Frontal cortex (tissue), 4 donors: ENCODE results near the gene SIGLEC14. TPM values are rescaled to one million over a fixed set of nuclear protein-coding genes. Genes with fewer than 3 reads are reported as not detected.
"Not testable (repeated sequence)": the region's sequence is repeated elsewhere in the genome, so short reads cannot be mapped to it uniquely, and the experiment has no call there.

Experiments used
- DNase-seq, 2 donors: peaks; one replicate each; pipeline ENCODE4 v3.0.0; 2012; ENCODE audit warnings: low spot score in 2 of 2
- FAIRE-seq: peaks from 2 replicates; lab custom pipeline; 2012; peaks lifted over from hg19 to GRCh38; lab: Jason Lieb, UNC
- total RNA-seq: library from RNA; depleted of rRNA; stranded (reverse); fragments of >200 nt; gene quantifications from one replicate; pipeline ENCODE4 v1.2.3, GENCODE V29; 2014
- donor health status: control.
- donor health status: control.
- donor health status: control.

SIGLEC14 gene
- total RNA-seq, result 0.41 TPM

GRCh38 chr19:51646730-51647129 lies at the start of gene SIGLEC14:
SIGLEC14 (minus strand) TSS chr19:51646825; CDS start chr19:51646759, 66 bp downstream.
- DNase-seq, FAIRE-seq: not testable (repeated sequence)

DNA sequence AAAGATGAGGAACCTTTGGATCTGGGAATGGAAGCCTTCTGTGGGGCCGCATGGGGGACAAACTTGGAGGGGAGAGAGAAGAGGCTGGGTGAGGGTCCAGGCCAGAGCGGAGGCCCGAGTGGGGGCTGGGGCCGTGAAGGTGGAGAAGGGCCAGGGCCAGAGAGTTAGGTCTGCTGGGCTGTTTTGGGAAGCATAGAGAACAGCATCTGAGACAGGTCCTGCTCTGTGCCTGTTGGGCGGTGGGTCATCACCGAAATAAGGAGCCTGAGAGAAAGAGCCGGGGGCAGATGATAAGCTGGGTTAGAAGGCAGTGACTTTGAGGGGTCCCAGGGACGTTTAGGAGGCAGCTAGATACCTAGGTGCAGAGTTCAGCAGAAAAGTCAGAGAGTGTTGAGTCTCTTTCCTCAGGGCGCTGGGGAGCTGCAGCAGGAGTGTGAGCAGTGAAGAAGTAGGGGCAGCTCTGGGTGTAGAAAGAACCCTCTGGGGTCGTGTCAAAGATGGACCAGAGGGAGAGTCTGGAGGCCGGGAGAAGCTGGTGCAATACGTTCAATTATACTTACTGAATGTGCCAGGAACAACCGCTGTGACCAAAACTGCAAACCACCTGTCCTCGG lies 49.2 kb upstream of the SIGLEC14 start:
- no peak for DNase-seq
- no peak for FAIRE-seq

DNA sequence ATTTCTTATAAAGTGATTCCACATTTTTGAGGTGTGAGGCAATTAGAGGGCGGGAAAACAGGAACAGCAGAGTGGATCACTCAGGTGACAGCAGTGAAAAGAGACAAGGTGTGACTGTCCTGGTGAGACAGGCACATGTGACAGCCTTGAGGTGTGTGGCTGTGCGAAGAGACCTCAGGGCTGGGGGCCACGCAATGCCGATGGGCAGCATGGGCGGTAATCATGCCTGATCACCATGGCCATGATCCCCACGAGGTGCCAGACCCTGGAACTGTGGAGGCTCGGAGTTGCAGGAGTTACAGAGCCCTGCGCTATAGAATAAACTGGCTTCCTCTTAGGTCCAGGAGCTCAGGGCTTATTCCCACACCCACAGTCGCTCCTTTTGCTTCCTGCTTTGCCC lies 48.5 kb upstream of the SIGLEC14 start:
- no peak for DNase-seq
- no peak for FAIRE-seq

DNA sequence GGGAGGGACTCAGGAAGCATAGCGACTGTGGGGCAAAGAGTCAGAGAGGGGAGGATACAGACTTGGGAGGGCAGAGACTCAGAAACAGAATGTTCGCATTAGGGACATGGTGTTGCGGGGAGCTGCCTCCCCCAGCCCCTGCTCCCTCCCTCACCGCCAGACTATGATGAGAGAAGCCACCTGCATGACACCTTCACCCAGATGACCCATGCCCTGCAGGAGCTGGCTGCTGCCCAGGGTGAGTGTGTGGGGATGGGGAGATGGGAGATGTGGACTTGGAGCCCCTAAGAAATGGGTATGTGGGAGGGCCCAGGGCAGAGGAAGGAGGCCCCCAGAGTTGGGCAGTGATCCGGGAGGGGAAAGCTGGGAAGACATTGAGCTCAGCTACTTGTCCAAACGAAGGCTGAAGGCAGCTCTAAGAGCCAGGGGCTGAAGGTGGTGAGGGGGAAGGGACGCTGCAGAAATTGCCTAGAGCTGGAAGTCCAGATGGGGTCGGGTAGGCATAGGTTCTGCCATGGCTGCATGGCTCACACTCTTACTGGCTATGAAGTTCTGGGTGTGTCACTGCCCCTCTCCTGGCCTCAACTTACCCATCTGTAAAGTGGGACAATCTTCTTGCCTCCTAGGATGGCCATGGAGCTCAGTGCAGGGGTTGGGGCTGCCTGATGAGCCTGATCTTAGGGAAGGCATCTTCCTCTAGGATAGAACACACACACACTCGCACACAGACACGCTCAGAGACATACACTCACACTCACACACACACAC lies 47.9 kb upstream of the SIGLEC14 start:
- peak in 1 of 2 donors; percentile 1 for DNase-seq
- FAIRE-seq, result no peak

DNA sequence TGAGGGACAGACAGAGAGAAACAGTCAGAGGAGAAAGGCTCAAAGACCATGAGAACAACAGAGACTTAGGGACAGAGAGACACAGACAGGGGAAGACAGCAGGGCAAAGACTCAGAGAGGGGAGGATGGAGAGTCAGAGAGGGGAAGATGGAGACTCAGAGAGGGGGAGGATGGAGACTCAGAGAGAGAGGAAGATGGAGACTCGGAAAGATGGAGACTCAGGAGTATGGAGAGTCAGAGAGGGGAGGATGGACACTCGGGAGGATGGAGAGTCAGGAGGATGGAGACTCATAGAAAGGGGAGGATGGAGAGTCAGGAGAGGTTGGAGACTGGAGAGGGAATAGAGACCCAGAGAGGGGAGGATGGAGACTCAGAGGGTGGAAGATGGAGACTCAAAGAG lies 47.2 kb upstream of the SIGLEC14 start:
- no peak for FAIRE-seq
- DNase-seq, result no peak

- DNase-seq, result no peak
- FAIRE-seq, result no peak
These were observed 46.6 kb upstream of the SIGLEC14 start, which contains the start of gene SPACA6 for GRCh38 chr19:51693260-51693659. SPACA6 (plus strand) TSS chr19:51693330; CDS start chr19:51693527, 197 bp downstream.

- DNase-seq, result peak in 1 of 2 donors; percentile 2
- FAIRE-seq, result no peak
These were observed 45.8 kb upstream of the SIGLEC14 start for GRCh38 chr19:51692468-51692867.

- DNase-seq, result peak in 1 of 2 donors; percentile 17
- no peak for FAIRE-seq
These were observed 45.2 kb upstream of the SIGLEC14 start for GRCh38 chr19:51691584-51692428.

DNA sequence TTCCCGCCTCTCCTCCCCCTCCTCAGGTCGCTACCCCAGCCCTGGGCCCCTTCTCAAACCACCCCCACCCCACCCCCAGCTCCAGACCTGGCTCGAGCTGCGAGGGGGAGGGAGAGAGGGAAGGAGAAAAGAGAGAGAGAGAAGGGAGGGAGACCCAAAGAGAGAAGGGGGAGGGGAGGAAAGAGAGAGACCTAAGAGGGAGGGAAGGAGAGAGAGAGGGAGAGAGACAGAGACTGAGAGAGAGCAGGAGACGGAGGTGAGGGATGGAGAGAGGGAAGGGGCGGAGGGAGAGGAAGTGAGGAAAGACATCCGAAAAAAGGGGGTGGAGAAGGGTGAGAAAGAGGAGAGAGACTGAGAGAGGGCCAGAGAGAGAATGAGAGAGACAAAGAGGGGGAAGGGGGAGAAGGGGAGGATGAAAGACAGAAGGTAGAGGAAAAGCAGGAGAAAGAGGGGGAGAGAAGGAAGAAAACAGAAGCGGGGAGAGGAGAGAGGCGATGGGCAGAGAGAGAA lies 44.5 kb upstream of the SIGLEC14 start:
- DNase-seq (no peak), FAIRE-seq (no peak)

DNA sequence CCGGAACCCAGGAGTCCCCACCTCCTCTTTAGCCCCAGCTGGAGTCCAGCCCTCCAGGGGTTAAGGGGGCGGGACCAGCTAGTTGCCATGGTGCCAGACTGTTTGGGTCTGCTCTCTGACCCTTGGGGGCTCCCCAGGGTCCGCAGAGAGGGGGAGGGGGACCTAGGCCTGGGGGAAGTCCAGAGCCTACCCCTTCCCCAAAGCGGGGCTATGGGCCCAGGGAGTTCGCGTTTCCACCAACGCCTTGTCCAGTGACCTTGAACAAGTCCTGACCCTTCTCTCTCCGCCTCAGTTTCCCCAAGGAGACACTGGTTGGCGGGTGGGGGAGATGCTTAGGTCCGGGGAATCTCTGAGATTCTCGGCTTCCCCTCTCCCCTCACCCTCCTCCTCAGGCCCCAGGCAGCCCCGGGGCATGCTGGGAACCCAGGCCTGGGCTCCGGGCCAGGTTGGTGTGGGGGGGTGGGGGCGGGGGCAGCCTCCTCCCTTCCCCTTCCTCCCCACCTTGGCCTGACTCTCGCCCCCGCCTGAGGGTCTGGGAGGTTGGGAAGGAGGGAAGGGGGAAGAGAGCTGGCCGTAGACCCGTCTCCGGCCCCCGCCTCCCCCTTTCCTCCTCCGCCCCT lies 43.9 kb upstream of the SIGLEC14 start:
- FAIRE-seq (no peak), DNase-seq (peak; percentile 76 to 78)

- DNase-seq (peak in 1 of 2 donors; percentile 58), FAIRE-seq (no peak)
These were observed 43.3 kb upstream of the SIGLEC14 start for GRCh38 chr19:51689751-51690453.

DNA sequence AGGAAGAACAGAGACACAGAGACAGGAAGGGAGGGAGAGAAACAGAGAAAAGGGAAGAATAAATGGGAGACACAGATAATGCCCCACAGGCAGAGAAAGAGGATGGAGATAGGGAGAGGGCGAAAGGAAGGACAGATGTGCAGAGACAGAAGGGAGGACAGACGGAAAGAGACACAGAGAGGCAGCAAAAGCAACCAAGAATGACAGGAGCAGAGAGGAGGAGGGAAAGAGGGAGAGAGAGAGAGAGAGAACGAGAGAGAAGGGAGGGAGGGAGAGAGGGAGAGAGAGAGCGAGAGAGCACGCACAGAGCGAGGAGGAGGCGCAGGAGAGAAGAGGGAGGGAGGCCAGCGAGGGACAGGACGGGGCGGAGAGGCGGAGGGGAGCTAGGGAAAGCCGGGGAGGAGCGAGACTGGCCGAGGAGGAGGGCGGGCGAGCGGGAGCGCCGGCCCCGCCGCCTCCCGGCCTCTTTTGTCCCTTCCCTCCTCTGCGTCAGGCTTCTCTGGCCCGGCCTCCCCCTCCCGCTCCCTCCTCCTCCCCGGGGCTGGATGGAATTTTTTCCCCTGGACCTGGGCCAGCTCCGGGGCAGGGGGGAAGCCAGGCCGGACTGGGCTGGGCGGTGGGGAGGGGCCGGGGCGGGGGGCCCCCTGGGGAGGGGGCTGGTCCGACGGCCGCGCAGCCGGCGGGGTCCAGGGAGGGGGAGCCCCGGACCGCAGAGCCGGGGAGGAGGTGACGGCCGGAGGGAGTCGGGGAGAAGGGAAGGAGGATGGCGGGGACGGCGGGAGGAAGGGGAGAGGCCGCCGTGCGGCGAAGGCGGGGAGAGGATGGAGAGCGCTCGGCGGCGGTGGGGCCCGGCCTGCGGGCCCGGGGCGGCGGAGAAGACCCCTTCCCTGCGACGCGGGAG lies 42.3 kb upstream of the SIGLEC14 start:
- no peak for FAIRE-seq

DNA sequence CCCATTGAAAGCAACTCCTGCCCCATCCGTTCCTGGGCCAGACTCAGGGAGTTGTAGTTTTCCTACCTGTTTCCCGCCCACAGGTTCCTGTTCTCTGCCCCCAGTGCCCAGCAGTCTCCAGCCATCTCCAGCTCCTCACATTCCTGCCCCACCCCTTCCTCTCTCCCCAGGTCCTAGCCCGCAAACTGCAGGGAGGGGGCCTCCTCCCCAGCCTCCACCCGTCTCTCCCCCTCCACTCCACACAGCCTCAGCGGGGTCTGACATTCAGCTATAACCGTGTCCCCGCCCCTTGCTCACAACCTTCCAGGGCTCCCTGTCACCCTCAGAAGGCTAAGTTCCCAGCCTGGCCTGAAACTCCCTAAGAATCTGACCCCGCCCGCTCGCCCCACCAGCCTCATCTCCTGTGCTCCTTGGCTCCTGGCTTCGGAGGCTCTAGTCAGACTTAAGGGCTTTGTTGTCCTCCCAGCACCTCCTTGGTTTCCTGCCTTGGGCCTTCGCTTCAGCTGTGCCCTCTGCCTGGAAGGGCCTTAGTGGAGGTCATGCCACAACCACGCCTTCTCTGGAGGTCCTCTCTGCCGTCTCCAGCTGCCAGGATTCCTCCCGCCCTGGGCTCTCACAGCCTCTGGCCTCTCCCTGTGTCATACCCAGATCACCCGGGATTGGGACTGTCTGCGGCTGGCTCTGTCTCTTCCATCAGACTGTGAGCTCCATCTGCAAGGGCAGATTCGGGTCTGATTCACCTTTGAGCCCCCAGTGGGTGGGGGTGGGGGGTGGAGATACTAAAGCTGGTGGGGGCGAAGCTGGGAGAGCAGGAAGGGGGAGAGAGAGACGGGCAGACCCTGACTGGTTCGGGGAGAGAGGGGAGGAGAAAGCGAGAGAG lies 41.4 kb upstream of the SIGLEC14 start:
- FAIRE-seq (no peak), DNase-seq (peak in 1 of 2 donors; percentile 39)

More for the DNA sequence above, 42.3 kb upstream of the SIGLEC14 start:
- peak; percentile 88 to 89 for DNase-seq

DNA sequence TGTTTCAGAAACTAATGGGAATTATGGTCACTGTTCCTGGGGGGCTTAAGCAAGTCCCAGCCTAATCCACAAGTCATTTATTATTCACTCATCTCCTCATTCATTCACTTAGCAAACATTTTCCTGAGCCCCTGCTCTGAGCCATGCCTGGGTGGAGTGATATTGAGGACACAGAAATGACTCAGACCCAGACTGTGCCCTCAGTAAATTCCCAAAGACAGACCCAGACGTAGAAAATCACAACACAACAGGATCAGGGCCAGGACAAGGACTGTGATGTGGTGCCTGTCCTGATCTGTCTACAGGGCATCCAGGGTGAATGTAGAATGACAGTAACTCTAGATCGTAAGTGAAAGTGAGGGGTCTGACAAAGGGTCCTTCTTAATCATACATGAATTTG lies 39.5 kb upstream of the SIGLEC14 start:
- FAIRE-seq (no peak), DNase-seq (no peak)

DNA sequence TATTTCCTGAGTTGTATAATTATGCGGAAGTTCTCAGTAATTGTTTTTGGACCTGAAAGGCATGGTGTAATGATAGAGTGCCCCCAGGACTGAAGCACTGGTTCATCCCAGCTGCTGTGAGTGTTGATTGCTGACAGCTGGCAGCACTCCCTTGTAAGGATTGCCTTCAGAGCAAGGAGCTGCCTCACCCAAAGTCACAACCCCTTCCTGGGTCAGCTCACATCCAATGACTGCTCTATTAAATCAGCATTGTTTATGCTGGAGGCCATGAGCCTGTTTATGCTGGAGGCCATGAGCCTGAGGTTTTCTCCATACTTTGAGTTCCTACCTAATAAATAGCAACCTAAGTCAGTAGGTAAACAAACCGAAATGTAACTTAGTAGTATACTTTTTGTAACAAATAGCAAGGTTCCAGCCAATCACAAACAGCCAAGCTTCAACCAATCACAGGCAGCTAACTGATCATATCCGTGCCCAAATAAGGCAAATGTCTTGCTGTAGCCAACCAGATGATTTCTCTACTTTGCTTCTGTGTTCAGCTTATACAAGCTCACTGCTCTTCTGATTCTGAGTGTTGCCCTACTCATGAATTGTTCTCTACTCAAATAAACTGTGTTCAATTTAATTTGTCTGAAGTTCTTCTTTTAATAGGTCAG lies 34.8 kb upstream of the SIGLEC14 start:
- no peak for FAIRE-seq

DNA sequence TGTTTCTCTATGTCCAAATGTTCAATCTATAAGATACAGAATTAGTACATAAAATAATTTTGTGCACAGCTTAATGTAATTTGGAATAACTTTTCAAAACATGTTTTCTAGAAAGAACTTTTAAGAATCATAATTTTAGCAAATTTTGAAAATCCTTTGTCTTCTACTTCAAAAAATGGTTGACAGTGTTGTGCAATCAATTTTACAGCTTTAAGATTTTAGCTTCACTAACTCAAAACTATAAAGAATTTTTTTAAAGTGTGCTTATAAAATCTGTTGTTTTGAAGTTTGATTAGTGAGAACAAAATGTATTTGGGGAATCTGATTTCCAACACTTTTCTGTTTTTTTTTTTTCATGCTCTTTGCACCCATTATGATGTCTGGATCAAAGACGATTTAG lies 33.8 kb upstream of the SIGLEC14 start:
- no peak for DNase-seq
- peak; percentile 23 for FAIRE-seq

More for the DNA sequence above, 34.8 kb upstream of the SIGLEC14 start:
- DNase-seq, result no peak
